GM23248 (cell line): ENCODE results near the gene COP1. TPM values are rescaled to one million over a fixed set of nuclear protein-coding genes. Genes with fewer than 3 reads are reported as not detected.

ENCODE experiments used
- DNase-seq: peaks from one replicate; pipeline ENCODE4 v3.0.0-alpha.2; 2015
- H2AFZ ChIP-seq: fragments of 200-600 bp; sonication (generic); 2 replicates; pipeline ENCODE4 v1.6.1; 2016; ENCODE audit warnings: antibody characterized with exemption
- H3F3A ChIP-seq: fragments of 200-600 bp; sonication (generic); 2 replicates; pipeline ENCODE4 v1.6.1; 2016; ENCODE audit warnings: mild to moderate bottlenecking, antibody characterized with exemption, mixed run types; ENCODE audit not compliant: insufficient read depth
- H3K27ac ChIP-seq: fragments of 200-600 bp; sonication (generic); 2 replicates; pipeline ENCODE4 v1.5.1; 2016; ENCODE audit warnings: mild to moderate bottlenecking
- H3K27me3 ChIP-seq: fragments of 200-600 bp; sonication (generic); replicated peaks from 2 replicates; pipeline ENCODE4 v1.6.1; 2016; ENCODE audit warnings: mild to moderate bottlenecking; ENCODE audit not compliant: insufficient read depth
- H3K36me3 ChIP-seq: fragments of 200-600 bp; sonication (generic); 2 replicates; pipeline ENCODE4 v1.6.1; 2016; ENCODE audit warnings: low read depth, mild to moderate bottlenecking
- H3K4me1 ChIP-seq: fragments of 200-600 bp; sonication (generic); 2 replicates; pipeline ENCODE4 v1.6.1; 2016; ENCODE audit warnings: mild to moderate bottlenecking; ENCODE audit not compliant: insufficient read depth
- H3K4me2 ChIP-seq: fragments of 200-600 bp; sonication (generic); one replicate; pipeline ENCODE4 v1.6.1; 2016; ENCODE audit warnings: mild to moderate bottlenecking; ENCODE audit not compliant: unreplicated experiment
- H3K4me3 ChIP-seq: fragments of 200-600 bp; sonication (generic); 2 replicates; pipeline ENCODE4 v1.5.1; 2016; ENCODE audit warnings: mild to moderate bottlenecking
- H3K79me2 ChIP-seq: fragments of 200-600 bp; sonication (generic); 2 replicates; pipeline ENCODE4 v1.6.1; 2016; ENCODE audit warnings: mild to moderate bottlenecking; ENCODE audit not compliant: insufficient read depth
- H3K9ac ChIP-seq: fragments of 200-600 bp; sonication (generic); 2 replicates; pipeline ENCODE4 v1.6.1; 2016; ENCODE audit warnings: mild to moderate bottlenecking
- H3K9me2 ChIP-seq: fragments of 200-600 bp; sonication (generic); 2 replicates; pipeline ENCODE4 v1.6.1; 2016; ENCODE audit warnings: mixed run types, mild to moderate bottlenecking, moderate library complexity; ENCODE audit not compliant: insufficient read depth
- H3K9me3 ChIP-seq: fragments of 200-600 bp; sonication (generic); one replicate; pipeline ENCODE4 v1.6.1; 2017; ENCODE audit warnings: low read depth
- H4K20me1 ChIP-seq: fragments of 200-600 bp; sonication (generic); 2 replicates; pipeline ENCODE4 v1.6.0; 2016; ENCODE audit not compliant: insufficient read depth
- EZH2 ChIP-seq: fragments of 200-600 bp; sonication (generic); IDR thresholded peaks from 2 replicates; pipeline ENCODE4 v1.6.1; 2018; ENCODE audit warnings: antibody characterized with exemption, mild to moderate bottlenecking; ENCODE audit not compliant: insufficient read depth, poor library complexity, severe bottlenecking
- EZH2phosphoT487 ChIP-seq: fragments of 200-600 bp; sonication (generic); IDR thresholded peaks from 2 replicates; pipeline ENCODE4 v1.6.1; 2018; ENCODE audit warnings: antibody characterized with exemption, moderate library complexity, mild to moderate bottlenecking, low read depth; ENCODE audit not compliant: insufficient read depth
- WGBS, 2 experiments: methylation state at CpG; one replicate each; pipeline ENCODE4 v1.1.6; 2015 to 2017; ENCODE audit warnings: low lambda C conversion rate in 2 of 2, low coverage in 1 of 2; ENCODE audit errors: missing lambda C conversion rate in 2 of 2; 5-methylcytosine and 5-hydroxymethylcytosine counted together
- in situ Hi-C: fragments of 300-500 bp; cut with MboI; formaldehyde crosslinking; loops from 2 replicates; pipeline ENCODE4 v1.15.0; 2020
- polyA plus RNA-seq: library from polyadenylated mRNA; unstranded; fragments of >200 nt; fragmentation: Nextera tagmentation; extraction: Ambion mirVana; gene quantifications from 2 replicates; pipeline ENCODE4 v1.2.1, GENCODE V29; 2016
- total RNA-seq: library from RNA; depleted of rRNA; stranded (reverse); fragments of >200 nt; shearing (Covaris generic); gene quantifications from 2 replicates; pipeline ENCODE4 v1.2.3, GENCODE V29; 2014

Gene COP1
- total and polyA plus RNA-seq, 2 experiments from 2014 or later, result 42.4 to 55.1 TPM

- H3K36me3 ChIP-seq, result peaks cover 33% of the 10 kb centered on the region
- no peak overlapping the region for H3K4me3 ChIP-seq
- H3K4me2 ChIP-seq, result no peak overlapping the region
- no peaks in the 10 kb centered on the region for H3K27me3 ChIP-seq
- peak; percentile 12 for DNase-seq
- H3K79me2 ChIP-seq, result peaks cover 100% of the 10 kb centered on the region
- no peak overlapping the region for H3K27ac ChIP-seq
- H3K9me2 ChIP-seq, result no peaks in the 10 kb centered on the region
- in situ Hi-C loops, result no loop called here
- no peaks in the 10 kb centered on the region for H3K4me1 ChIP-seq
- no peaks in the 10 kb centered on the region for H4K20me1 ChIP-seq
- H3K9ac ChIP-seq, result no peak overlapping the region
- H2AFZ ChIP-seq, result no peak overlapping the region
- 98% methylated on average over 3 of the region's 3 CpGs for WGBS, 2 experiments
- no peaks in the 10 kb centered on the region for H3K9me3 ChIP-seq
- H3F3A ChIP-seq, result peaks cover 4% of the 10 kb centered on the region; the same call in 1 of the 2 replicates
- TF ChIP-seq EZH2 (no peak), EZH2phosphoT487 (no peak)
These were observed 49.1 kb downstream of the COP1 start for GRCh38 chr1:176157995-176158394.

GRCh38 chr1:176149939-176150807 lies 56.9 kb downstream of the COP1 start:
- in situ Hi-C loops, result no loop called here
- DNase-seq, result no peak
- Histone ChIP-seq H3K9me2 (no peaks in the 10 kb centered on the region), H3K36me3 (peaks cover 25% of the 10 kb centered on the region), H3K27ac (no peak overlapping the region), H3F3A (no peaks in the 10 kb centered on the region), H3K4me2 (no peak overlapping the region), H3K9me3 (no peaks in the 10 kb centered on the region), H3K4me1 (no peaks in the 10 kb centered on the region), H3K79me2 (peaks cover 100% of the 10 kb centered on the region), H3K27me3 (no peaks in the 10 kb centered on the region), H3K9ac (no peak overlapping the region), H3K4me3 (no peak overlapping the region), H4K20me1 (no peaks in the 10 kb centered on the region), H2AFZ (no peak overlapping the region)
- no peak for TF ChIP-seq EZH2
- no peak for TF ChIP-seq EZH2phosphoT487
- WGBS, 2 experiments, result 80 to 81% methylated on average over 4 of the region's 4 CpGs

- no peaks in the 10 kb centered on the region for H3K9me2 ChIP-seq
- no peak overlapping the region for H2AFZ ChIP-seq
- no peak for TF ChIP-seq EZH2
- no peak for TF ChIP-seq EZH2phosphoT487
- peaks cover 100% of the 10 kb centered on the region for H3K79me2 ChIP-seq
- peaks cover 15% of the 10 kb centered on the region; the same call in 1 of the 2 replicates for H3K36me3 ChIP-seq
- H3K4me1 ChIP-seq, result peaks cover 13% of the 10 kb centered on the region
- H3K27ac ChIP-seq, result no peak overlapping the region
- no peaks in the 10 kb centered on the region for H4K20me1 ChIP-seq
- DNase-seq, result no peak
- 96 to 100% methylated on average over 2 of the region's 2 CpGs for WGBS, 2 experiments
- in situ Hi-C loops, result no loop called here
- no peaks in the 10 kb centered on the region for H3F3A ChIP-seq
- H3K9me3 ChIP-seq, result no peaks in the 10 kb centered on the region
- H3K9ac ChIP-seq, result no peak overlapping the region
- H3K4me2 ChIP-seq, result no peak overlapping the region
- no peak overlapping the region for H3K4me3 ChIP-seq
- H3K27me3 ChIP-seq, result no peaks in the 10 kb centered on the region
These were observed 62.6 kb downstream of the COP1 start for GRCh38 chr1:176144526-176144925.

GRCh38 chr1:176142973-176143372 lies 64.1 kb downstream of the COP1 start:
- TF ChIP-seq EZH2 (no peak), EZH2phosphoT487 (no peak)
- Histone ChIP-seq H3K27ac (no peak overlapping the region), H3K27me3 (no peaks in the 10 kb centered on the region), H3K4me3 (no peak overlapping the region), H3K9me2 (no peaks in the 10 kb centered on the region), H3K79me2 (peaks cover 100% of the 10 kb centered on the region), H3K4me1 (peaks cover 13% of the 10 kb centered on the region), H2AFZ (no peak overlapping the region), H3F3A (no peaks in the 10 kb centered on the region), H3K9ac (no peak overlapping the region), H3K9me3 (no peaks in the 10 kb centered on the region), H3K4me2 (no peak overlapping the region), H4K20me1 (no peaks in the 10 kb centered on the region), H3K36me3 (peaks cover 12% of the 10 kb centered on the region; the same call in 1 of the 2 replicates)
- WGBS, 2 experiments, result 91 to 98% methylated on average over 3 of the region's 3 CpGs
- in situ Hi-C loops, result no loop called here
- no peak for DNase-seq
